HG03159 (cell line): Measurements from ENCODE around the gene DDX25.
"Not testable (repeated sequence)": the region's sequence is repeated elsewhere in the genome, so short reads cannot be mapped to it uniquely, and the experiment has no call there.

Source experiments
- ATAC-seq: cut with Tn5 transposase; IDR thresholded peaks from one replicate; pipeline ENCODE4 v1.9.1; 2021; ENCODE audit warnings: mild to moderate bottlenecking, moderate library complexity; ENCODE audit not compliant: unreplicated experiment

Gene DDX25

DNA sequence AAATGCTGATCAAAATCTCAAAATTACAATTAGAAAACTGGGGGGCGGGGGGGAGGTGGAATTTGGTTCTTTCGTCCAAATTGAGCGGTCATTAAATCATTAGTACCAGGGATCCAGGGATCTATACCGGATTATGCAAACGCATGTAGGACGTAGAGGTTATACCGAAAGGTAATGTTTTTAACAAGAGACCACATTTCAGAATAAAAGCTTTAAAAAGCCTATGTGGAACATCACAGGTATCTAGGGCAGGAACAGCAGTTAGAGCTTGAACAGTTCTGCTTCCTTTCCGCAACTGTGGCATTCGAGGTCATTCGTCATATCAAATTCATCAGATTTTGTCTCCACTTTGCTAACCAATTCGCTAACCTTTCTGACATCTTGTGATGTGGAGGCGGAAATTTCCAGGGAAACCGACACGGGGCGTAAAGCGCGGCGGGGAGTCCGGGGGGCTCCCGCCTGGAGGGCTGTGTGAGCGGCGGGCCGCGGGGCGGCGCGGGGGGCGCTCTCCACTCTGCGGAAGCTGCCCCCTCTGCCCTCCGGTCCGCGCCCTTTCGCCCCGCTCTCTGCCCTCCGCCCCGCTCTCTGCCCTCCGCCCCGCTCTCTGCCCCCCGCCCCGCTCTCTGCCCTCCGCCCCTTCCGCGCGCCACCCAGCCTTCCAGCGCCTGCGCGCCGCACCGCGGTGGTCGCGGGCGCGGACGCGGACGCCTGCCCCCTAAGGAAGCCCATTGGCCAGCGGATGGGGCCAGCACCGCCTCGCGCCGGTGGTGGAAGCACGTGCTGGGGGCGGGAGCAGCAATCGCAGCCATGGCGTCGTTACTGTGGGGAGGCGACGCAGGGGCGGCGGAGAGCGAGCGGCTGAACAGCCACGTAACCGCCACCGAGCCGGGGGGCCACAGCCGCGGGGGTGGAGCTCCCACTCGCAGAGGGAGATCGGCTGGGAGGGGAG is at the start of gene DDX25:
TSS of gene DDX25 (plus strand) at position 798 of the 949 bp plus-strand sequence. CDS start at position 808, 10 bp downstream.
- no peak for ATAC-seq

DNA sequence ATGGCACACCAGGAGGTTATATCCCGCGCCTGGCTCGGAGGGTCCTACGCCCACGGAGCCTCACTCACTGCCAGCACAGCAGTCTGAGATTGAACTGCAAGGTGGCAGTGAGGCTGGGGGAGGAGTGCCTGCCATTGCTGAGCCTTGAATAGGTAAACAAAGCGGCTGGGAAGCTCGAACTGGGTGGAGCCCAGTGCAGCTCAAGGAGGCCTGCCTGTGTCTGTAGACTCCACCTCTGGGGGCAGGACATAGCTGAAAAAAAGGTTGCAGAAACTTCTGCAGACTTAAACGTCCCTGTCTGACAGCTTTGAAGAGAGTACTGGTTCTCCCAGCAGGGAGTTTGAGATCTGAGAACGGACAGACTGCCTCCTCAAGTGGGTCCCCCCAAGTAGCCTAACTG is 46.6 kb upstream of the DDX25 start:
- not testable (repeated sequence) for ATAC-seq

DNA sequence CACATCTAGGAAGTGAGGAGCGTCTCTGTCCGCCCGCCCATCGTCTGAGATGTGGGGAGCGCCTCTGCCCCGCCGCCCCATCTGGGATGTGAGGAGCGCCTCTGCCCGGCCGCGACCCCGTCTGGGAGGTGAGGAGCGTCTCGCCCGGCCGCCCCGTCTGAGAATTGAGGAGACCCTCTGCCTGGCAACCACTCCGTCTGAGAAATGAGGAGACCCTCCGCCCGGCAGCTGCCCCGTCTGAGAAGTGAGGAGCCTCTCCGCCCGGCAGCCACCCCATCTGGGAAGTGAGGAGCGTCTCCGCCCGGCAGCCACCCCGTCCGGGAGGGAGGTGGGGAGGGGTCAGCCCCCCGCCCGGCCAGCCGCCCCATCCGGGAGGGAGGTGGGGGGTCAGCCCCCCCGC is 41.5 kb upstream of the DDX25 start:
- not testable (repeated sequence) for ATAC-seq

DNA sequence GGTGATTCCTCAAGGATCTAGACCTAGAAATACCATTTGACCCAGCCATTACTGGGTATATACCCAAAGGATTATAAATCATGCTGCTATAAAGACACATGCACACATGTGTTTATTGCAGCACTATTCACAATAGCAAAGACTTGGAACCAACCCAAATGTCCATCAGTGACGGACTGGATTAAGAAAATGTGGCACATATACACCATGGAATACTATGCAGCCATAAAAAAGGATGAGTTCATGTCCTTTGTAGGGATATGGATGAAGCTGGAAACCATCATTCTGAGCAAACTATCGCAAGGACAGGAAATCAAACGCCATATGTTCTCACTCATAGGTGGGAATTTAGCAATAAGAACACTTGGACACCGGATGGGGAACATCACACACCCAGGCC is 39.0 kb upstream of the DDX25 start:
- not testable (repeated sequence) for ATAC-seq

DNA sequence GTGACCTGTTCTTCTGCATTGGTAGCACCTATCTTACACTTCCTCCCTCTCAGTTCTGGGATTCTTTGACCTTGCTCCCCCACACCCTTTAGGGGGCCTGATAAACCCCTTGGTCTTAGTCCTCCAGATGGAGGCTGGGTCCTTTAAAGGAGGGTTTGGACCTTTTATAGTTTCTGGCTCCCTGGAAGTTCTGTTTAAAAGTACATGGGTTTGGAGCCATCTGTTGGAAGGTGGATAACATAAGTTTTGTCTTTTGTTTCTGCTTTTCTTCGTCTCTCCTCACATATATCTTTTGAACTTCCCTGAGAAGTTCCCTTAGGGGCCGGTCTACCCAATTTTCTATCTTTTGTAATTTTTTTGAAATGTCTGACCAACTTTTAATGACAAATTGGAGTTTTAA is 34.8 kb upstream of the DDX25 start:
- ATAC-seq, result no peak

DNA sequence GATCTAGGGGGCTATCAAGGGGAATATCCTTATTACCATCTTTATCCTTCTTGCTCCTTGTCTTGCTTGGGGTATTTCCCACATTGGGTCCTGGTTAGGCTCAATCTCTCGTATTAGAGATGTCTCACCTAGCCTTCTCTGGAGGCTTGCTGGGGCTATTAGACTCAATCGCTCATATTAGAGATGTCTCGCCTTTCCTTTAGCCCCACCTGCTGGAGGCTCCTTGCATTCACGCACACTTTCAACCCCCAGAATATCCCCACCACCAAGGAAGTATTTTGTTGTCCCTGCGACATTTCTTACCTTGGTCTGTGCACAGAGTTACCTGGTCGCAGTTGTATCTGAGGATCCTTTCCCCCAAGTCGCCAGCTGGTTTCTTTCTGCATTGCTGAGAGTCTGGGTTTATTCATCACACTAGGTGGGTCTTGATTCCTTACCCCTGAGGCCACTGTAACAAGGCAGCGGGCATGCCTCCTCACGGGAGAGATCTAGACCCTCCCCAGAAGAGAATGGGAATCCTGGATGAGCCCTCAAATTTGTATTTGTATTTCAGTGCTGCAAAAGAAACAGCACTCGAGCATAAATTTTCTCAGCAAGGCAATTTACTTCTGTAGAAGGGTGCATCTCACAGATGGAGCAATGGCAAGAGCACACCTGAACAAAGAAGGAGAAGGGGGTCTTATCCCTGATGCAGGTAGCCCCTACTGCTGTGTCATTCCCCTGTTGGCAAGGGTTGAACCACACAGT is 32.7 kb upstream of the DDX25 start:
- ATAC-seq, result no peak

DNA sequence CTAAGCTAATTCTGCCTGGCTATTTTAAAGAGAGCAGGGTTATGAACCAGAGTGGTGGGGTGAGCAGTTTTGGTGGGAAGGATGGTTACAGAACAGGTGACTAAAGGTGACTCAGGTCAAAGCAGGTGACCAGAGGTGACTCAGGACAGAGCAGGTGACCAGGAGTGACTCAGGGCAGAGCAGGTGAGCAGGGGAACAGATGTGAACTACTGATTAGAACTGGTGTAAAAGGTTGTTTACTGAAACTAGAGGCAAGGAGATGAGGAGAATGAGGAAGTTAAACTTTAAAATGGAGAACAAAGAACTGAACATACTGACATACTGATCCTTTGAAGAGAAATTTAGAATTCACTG is 32.2 kb upstream of the DDX25 start:
- no peak for ATAC-seq

DNA sequence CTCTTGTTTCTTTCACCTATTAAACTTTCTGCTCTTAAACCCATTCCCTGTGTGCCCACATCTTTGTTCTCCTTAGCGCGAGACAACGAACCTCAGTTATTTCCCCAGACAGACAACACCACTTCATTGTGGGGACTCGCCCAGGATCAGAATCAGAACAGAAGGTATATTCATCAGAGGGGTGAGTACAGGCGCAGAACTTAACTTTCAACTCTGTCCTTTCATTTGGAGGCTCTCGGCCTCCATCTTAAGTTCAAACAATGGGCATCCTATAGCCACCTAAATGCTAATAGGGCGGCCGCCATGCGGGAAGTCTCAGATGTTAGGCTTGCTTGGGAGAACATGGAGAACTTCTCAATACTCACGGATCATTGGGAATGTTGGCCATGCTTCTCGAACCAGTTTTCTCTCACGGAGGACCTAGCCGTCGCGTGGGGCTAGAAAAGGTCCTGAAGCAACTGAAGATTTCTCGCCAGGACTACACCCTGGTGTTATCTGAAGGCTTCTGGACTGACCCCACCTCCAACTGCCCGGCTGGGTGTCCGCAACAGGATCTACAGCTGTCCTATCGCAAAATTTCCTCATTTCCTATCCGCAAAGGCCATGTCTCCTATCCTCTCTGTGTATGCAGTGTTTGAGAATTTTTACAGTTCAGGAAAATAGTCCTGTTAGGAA is 30.3 kb upstream of the DDX25 start:
- ATAC-seq, result no peak

DNA sequence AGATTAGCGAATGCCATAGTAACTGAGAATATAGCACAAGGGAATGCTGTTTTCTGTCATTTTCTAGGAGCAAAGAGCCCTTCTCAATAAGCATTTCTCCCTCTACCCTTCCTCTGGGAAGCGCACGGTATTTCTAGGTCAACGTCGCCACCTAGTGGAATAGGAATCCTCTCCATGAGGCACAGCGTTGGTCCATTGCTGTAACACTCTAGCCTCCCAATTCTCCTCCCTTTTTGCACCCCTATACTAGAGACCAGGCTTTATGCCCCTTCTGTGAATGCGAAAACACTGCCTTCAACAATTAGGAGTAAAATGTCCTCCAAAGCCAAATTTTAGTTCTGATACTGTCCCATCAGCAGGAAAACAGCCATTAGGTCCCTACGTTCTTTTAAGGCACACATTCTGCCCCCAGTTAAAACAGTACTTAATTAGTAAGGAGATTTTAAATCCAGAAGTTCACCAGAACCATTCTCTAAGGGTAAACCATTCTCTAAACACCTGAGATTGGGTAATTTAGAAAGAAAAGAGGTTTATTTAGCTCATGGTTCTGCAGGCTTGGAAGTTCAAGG is 29.7 kb upstream of the DDX25 start:
- no peak for ATAC-seq

DNA sequence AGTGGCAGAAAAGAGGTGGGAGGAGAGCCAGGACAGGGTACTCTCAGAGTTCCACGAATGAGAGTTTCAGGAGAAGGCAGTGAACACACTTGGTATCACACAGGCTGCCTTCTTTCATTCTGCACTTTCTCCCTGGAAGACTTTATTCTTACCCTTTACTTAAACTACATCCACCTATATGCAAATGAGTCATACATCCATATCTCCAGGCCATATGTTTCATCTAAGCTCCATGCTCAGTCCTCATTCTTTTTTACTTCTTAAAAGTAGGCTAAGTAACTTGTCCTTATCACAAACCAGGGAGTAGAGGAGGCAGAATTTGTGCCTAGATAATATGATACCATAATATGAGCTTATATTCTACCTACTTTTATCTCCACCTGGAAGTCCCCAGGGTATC is 23.0 kb upstream of the DDX25 start:
- no peak for ATAC-seq

DNA sequence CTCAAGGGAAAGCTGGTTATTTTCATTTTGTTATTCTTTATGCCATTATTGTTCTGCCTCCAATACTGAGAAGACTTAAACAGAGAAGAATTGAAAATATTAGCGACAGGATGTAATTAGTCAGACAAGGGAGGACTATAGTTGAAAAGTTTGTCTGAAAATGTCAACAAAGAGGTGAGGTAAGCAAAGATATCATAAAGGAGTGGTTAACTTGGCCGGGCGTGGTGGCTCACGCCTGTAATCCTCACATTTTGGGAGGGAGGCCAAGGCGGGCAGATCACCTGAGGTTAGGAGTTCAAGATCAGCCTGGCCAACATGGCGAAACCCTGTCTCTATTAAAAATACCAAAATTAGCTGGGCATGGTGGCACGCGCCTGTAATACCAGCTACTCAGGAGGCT is 20.9 kb upstream of the DDX25 start:
- ATAC-seq, result no peak

DNA sequence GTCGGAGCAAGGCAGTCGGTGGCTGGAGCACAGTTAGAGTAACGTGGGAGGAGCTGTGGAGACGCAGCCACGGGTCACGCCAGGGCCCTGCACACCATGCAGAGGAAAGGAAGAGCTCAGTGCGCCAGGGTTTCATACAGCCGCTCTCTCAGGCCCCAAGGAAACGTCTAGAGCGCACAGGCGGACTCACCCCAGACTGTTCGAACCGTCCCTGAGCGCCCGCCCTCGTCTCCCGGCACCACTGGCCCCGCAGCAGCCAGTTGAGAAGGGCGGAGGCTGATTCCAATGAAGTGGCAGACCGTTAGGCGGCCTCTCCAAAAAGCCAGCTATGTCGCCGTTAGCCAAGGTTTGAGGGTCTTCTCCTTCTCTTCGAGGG is 17.3 kb upstream of the DDX25 start:
- ATAC-seq, result peak; percentile 35

DNA sequence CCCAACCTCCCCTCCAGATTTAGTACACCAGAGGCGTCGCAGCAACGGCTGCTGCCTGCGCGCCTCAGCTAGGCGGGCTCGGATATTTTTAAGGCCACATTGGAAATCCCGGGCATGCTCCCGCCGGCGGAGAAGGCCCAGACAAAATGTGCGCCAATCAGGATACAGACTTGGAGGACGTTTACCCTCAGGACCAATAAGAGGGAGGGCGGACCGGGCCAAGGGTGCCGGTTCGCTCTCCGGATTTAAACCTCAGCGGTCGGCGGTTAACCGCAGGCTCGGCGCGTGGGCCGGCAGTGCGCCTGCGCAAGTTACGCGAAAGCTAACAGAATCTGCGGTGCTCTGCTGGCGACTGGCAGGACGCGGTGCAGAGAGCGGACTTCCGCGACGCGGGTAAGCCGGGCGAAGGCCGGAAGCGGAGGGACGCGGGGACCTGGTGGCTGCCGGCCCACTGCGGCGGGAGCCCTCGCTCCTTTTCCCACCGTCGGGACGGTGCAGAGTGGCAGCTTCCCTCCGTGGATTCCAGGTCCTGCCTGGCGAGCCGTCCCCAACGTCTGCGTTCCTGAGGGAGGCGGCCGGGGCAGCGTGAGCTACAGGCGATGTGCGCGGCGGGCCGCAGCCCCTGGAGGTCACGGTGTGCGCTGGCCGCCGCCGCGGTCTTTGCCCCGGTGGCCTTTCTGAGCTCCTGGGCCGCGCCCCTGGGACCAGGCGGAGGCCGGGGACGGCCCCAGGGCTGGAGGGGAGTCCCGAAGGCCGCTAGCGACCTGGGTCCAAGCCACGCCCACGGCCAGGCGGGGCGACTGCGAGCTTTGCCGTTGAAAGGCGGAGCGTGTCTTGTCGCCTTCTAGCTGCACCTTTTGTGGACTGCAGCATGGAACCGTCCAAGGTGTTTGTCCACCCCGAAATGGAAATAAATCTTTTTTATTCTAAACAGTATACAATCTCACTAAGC is 16.7 kb upstream of the DDX25 start, which contains the start of gene HYLS1:
TSS of gene HYLS1 (plus strand) at position 296 of the 952 bp plus-strand sequence. CDS start 11,701 bp downstream, outside the sequence.
- peak; percentile 90 for ATAC-seq

DNA sequence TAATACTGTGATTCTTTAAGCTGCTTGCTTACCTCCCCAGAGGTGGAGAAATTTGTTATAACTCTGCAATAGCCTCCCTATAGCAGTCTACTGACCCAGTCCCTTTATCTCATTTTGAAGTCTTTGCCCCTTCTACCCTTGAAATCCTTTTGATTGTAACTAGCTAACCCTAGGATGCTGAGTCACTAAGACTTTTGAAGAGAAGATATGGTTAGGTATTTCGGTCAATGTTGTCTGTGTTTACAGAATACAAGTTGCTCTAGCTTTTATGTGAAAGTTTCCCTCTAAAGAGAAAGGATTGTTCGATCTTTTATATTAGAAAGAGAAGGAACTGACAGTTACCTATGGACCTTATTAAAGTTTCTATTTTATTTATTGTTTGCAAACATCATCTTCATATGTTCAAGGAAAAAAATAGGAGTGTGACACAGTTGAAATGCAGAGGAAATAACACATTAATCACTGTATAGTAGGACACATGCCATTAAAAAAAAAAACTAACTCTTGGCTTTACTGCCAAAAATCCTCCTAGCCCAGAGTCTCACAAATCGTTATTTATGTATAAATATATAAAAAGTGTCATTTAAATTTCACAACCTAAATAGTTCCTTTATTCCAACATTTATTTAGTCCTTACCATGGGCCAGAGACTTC is 13.7 kb upstream of the DDX25 start:
- no peak for ATAC-seq

DNA sequence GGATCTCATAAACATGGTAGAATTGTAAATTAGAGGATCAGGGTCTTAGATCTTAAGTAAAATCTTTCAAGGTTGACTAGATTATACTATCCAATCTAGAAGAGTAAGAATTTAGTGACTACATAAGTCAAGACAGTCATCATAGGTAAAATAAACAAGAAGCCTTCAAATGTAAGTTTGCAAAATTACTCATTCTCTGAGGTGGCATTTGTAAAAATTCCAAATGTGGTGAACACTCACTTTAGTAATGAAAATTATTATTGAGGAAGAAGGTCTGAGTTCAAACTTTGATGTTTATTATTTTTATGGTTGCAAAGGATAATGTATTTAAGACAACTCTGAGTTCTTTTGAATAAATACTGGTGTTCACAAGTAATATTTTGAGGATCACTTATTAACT is 12.2 kb upstream of the DDX25 start:
- ATAC-seq, result no peak

DNA sequence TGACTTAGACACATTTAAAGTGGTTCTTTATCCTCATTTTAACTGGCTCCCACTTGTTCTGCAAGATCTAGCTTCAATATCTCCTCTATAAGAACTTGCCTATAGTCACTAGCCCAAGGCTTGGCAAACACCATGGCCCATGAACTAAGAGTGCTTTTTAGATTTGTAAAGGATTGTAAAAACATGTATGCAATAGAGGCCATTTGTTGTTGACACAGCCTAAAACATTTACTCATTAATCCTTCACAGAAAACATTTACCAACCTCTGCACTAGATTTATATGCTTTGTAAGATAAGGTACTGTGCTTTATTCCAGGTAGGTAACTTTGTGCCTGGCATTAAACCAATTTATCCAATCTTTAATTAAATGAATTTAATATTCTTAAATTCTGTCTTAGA is 11.3 kb upstream of the DDX25 start:
- no peak for ATAC-seq

DNA sequence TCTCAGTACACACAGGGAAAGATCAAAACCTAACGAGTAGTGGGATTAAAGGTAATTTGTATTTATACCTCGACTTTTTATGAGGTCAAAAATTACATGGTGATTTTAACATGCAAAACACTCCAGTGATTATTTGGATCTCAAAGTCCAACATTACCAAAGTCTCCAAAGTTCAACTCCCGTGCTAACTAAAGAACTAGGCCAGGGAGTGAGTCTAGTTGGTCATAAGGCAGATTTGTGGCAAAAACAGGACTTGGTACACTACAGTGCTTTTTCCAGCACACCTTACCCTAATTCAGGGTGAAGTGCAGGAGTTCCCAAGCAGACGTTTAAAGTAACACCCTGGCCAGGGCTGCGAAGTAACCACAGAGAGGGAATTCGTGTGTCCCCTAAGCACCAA is 2.4 kb upstream of the DDX25 start:
- no peak for ATAC-seq

DNA sequence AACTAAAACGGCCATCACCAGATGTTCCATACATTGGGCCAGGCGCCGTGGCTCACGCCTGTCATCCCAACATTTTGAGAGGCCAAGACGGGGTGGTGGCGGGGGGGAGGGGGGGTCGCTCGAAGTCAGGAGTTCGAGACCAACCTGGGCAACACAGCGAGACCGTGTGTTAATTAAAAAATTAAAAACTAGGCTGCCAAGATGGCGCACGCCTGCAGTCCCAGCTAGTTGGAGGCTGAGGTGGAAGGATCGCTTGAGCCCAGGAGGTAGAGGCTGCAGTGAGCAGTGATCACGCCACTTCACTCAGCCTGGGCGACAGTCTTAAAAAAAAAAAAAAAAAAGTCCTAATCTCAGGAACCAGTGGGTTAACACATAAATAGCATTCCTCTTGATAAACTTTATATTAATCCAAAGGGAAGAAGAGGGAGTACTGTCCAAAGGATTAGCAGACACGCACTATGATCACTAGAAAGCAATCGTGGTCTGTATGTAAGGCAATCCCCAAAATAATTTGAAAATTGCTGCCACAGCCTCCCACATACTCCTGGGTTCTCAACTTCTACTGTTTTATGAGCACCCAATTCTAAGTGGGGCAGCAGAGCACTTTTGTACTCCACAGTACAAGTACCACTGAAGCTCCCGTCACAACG is 1.9 kb upstream of the DDX25 start:
- ATAC-seq, result peak; percentile 32
